ENCODE measurements around the gene FOXF2. TPM values are rescaled to one million over a fixed set of nuclear protein-coding genes. Genes with fewer than 3 reads are reported as not detected.

Gene FOXF2
- total RNA-seq, 2 experiments from 2014 or later, result not detected

DNA sequence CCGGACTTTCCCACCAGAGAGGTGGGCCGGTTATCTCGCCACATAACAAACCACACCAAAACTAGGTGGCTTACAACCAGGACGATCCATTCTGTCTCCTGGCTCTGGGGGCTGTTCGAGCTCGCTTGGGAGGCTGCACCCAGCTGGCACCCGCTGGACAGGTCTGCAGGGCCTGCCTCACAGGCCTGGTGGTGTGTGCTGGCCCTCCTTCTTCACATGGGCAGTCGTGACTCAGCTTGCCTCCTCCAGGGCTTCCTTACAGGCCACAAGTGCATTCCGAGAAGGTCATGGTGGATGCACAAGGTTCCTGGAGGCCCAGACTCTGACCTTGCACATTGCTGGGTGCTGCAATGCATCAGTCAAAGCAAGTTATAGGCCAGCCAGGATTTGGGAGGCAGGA is 34.2 kb downstream of the FOXF2 start:
- no peaks in the 10 kb centered on the region for H3K4me1 ChIP-seq (ENCODE audit: insufficient read depth, low read length)
- intact Hi-C loops (cut with DNase I, micrococcal nuclease), result no loop called here
- POLR2A ChIA-PET, result no interaction called here
- no peak overlapping the region for H3K4me3 Mint-ChIP-seq
- peaks cover 13 to 16% of the 10 kb centered on the region in 2 experiments for H3K27me3 ChIP-seq (ENCODE audit: control insufficient read depth in 1 of 2, insufficient read depth in 2 of 2, low read length in 2 of 2)
- H3K27me3 Mint-ChIP-seq, result peaks cover 71% of the 10 kb centered on the region
- H3K4me1 Mint-ChIP-seq (ENCODE audit: low read depth), result peaks cover 4% of the 10 kb centered on the region
- no peak overlapping the region for H3K4me3 ChIP-seq (ENCODE audit: low read length)
- ATAC-seq (ENCODE audit: poor library complexity), result no peak
- no peak overlapping the region for H3K27ac ChIP-seq (ENCODE audit: low read depth in 1 of 2, low read length in 2 of 2)
- DNase-seq, result no peak
- H3K36me3 ChIP-seq (ENCODE audit: insufficient read depth, low read length), result no peaks in the 10 kb centered on the region
- H3K36me3 Mint-ChIP-seq (ENCODE audit: low read depth), result no peaks in the 10 kb centered on the region
- CTCF ChIA-PET, result no interaction called here
- TF ChIP-seq, protein P1, sequence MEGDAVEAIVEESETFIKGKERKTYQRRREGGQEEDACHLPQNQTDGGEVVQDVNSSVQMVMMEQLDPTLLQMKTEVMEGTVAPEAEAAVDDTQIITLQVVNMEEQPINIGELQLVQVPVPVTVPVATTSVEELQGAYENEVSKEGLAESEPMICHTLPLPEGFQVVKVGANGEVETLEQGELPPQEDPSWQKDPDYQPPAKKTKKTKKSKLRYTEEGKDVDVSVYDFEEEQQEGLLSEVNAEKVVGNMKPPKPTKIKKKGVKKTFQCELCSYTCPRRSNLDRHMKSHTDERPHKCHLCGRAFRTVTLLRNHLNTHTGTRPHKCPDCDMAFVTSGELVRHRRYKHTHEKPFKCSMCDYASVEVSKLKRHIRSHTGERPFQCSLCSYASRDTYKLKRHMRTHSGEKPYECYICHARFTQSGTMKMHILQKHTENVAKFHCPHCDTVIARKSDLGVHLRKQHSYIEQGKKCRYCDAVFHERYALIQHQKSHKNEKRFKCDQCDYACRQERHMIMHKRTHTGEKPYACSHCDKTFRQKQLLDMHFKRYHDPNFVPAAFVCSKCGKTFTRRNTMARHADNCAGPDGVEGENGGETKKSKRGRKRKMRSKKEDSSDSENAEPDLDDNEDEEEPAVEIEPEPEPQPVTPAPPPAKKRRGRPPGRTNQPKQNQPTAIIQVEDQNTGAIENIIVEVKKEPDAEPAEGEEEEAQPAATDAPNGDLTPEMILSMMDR (IDR thresholded peaks at IDR 0.05), result no peak
- no peak overlapping the region for H3K27ac Mint-ChIP-seq
- peaks cover 3 to 6% of the 10 kb centered on the region in 2 experiments for H3K9me3 ChIP-seq (ENCODE audit: control insufficient read depth in 1 of 2, insufficient read depth in 1 of 2, low read length in 2 of 2)
- H3K9me3 Mint-ChIP-seq, result peaks cover 4% of the 10 kb centered on the region

DNA sequence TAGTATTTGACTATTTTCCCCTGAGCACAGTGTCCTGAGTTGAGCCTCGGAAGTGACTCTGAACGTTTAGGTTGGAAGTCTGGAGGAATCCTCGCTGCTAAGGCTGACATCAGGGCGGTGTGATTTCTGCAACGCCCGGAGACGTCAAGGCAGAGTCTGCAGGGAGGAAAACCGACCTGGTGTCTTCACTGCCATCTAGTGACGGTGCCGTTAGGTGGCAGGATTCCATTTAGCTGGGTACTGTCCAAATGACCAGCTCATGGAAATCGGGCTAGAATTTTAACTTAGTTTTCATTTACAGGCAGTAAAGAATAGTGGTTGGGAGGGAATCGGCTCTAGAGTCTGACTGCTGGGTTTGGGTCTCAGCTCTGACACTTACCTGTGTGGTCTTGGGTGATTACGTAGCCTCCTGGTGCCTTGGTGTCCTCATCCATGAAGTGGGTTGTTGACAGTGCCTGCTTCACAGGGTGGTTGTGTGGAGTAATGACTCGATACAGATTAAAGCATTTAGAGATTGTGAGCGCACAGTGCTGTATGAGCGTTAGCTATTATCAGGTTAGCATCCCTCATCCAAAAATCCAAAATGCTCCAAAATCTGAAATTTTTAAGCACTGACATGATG is 35.0 kb downstream of the FOXF2 start:
- DNase-seq (peak in 2 of 14 experiments; percentile 18 to 21), ATAC-seq (ENCODE audit: poor library complexity) (no peak)
- Mint-ChIP-seq H3K4me3 (no peak overlapping the region), H3K27me3 (peaks cover 66% of the 10 kb centered on the region), H3K27ac (no peak overlapping the region), H3K36me3 (ENCODE audit: low read depth) (no peaks in the 10 kb centered on the region), H3K9me3 (peaks cover 4% of the 10 kb centered on the region), H3K4me1 (ENCODE audit: low read depth) (peaks cover 4% of the 10 kb centered on the region)
- Histone ChIP-seq H3K27me3 (ENCODE audit: control insufficient read depth in 1 of 2, insufficient read depth in 2 of 2, low read length in 2 of 2) (peaks cover 13 to 16% of the 10 kb centered on the region in 2 experiments), H3K36me3 (ENCODE audit: insufficient read depth, low read length) (no peaks in the 10 kb centered on the region), H3K27ac (ENCODE audit: low read depth in 1 of 2, low read length in 2 of 2) (no peak overlapping the region), H3K4me3 (ENCODE audit: low read length) (no peak overlapping the region), H3K4me1 (ENCODE audit: insufficient read depth, low read length) (no peaks in the 10 kb centered on the region), H3K9me3 (ENCODE audit: control insufficient read depth in 1 of 2, insufficient read depth in 1 of 2, low read length in 2 of 2) (peaks cover 3 to 6% of the 10 kb centered on the region in 2 experiments)
- ChIA-PET CTCF (no interaction called here), POLR2A (no interaction called here)
- intact Hi-C loops (cut with DNase I, micrococcal nuclease), result no loop called here
- TF ChIP-seq, protein P1 (IDR thresholded peaks at IDR 0.05), result no peak

DNA sequence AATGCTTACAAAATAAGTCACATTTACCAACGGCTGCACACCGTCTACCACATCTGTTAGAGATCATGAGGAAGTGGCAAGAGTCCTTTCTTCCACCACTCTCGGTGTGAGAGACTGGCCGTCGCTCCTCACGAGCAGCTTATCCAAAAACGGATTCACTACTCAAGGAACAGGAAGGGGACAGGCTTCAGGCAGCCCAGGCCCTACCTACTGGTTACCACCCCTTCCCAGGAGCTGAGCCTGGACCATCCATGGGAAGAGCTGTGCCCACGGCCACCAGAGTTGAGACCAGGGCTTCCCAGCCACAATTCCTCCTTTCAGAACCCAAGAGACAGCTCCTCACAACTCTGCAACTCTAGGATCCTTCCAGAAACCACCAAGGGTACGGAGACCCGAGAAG is 37.0 kb downstream of the FOXF2 start:
- H3K27me3 ChIP-seq (ENCODE audit: control insufficient read depth in 1 of 2, insufficient read depth in 2 of 2, low read length in 2 of 2), result peaks cover 13 to 16% of the 10 kb centered on the region in 2 experiments
- H3K9me3 ChIP-seq (ENCODE audit: control insufficient read depth in 1 of 2, insufficient read depth in 1 of 2, low read length in 2 of 2), result peaks cover 0 to 3% of the 10 kb centered on the region in 2 experiments
- Mint-ChIP-seq H3K27ac (no peak overlapping the region), H3K4me3 (no peak overlapping the region), H3K27me3 (peaks cover 46% of the 10 kb centered on the region), H3K4me1 (ENCODE audit: low read depth) (peaks cover 4% of the 10 kb centered on the region), H3K9me3 (no peaks in the 10 kb centered on the region), H3K36me3 (ENCODE audit: low read depth) (no peaks in the 10 kb centered on the region)
- TF ChIP-seq, protein P1 (IDR thresholded peaks at IDR 0.05), result no peak
- intact Hi-C loops (cut with DNase I, micrococcal nuclease), result no loop called here
- H3K27ac ChIP-seq (ENCODE audit: low read depth in 1 of 2, low read length in 2 of 2), result no peak overlapping the region
- no peak overlapping the region for H3K4me3 ChIP-seq (ENCODE audit: low read length)
- H3K36me3 ChIP-seq (ENCODE audit: insufficient read depth, low read length), result no peaks in the 10 kb centered on the region
- H3K4me1 ChIP-seq (ENCODE audit: insufficient read depth, low read length), result no peaks in the 10 kb centered on the region
- CTCF ChIA-PET, result no interaction called here
- DNase-seq, result no peak
- no peak for ATAC-seq (ENCODE audit: poor library complexity)
- POLR2A ChIA-PET, result no interaction called here

Measured in CD4-positive, alpha-beta T cell (primary cell).